SW480 (cell line): ENCODE measurements around the gene CACNA1H.
"Not testable (repeated sequence)": the region's sequence is repeated elsewhere in the genome, so short reads cannot be mapped to it uniquely, and the experiment has no call there.

Experiments used
- DNase-seq: peaks from one replicate; pipeline ENCODE4 v3.0.0-alpha.2; 2016; ENCODE audit warnings: low spot score

CACNA1H gene

GRCh38 chr16:1255276-1256122, 102.6 kb downstream of the CACNA1H start, which contains the start of gene TPSD1:
TSS of gene TPSD1 (plus strand) at chr16:1256069. CDS start at chr16:1256281, 212 bp downstream.
- not testable (repeated sequence) for DNase-seq

GRCh38 chr16:1256296-1256873, 103.5 kb downstream of the CACNA1H start:
- DNase-seq, result not testable (repeated sequence)

GRCh38 chr16:1256874-1257322, 104.0 kb downstream of the CACNA1H start:
- no peak for DNase-seq

GRCh38 chr16:1257561-1258224, 104.8 kb downstream of the CACNA1H start:
- DNase-seq, result no peak

GRCh38 chr16:1258225-1258600, 105.3 kb downstream of the CACNA1H start:
- DNase-seq, result no peak

- DNase-seq, result no peak
Observed at GRCh38 chr16:1258906-1259759, 106.2 kb downstream of the CACNA1H start.

GRCh38 chr16:1259760-1260068, 106.8 kb downstream of the CACNA1H start:
- no peak for DNase-seq

- no peak for DNase-seq
Observed at GRCh38 chr16:1260101-1260680, 107.3 kb downstream of the CACNA1H start.

- DNase-seq, result no peak
Observed at GRCh38 chr16:1261131-1261892, 108.4 kb downstream of the CACNA1H start.

- no peak for DNase-seq
Observed at GRCh38 chr16:1262210-1262845, 109.4 kb downstream of the CACNA1H start.

GRCh38 chr16:1262846-1263221, 109.9 kb downstream of the CACNA1H start:
- DNase-seq, result no peak

- DNase-seq, result no peak
Observed at GRCh38 chr16:1263591-1264344, 110.9 kb downstream of the CACNA1H start.

GRCh38 chr16:1264345-1265089, 111.6 kb downstream of the CACNA1H start:
- DNase-seq, result no peak

- DNase-seq, result no peak
Observed at GRCh38 chr16:1265090-1265630, 112.3 kb downstream of the CACNA1H start.

- no peak for DNase-seq
Observed at GRCh38 chr16:1265826-1266225, 112.9 kb downstream of the CACNA1H start.

- not testable (repeated sequence) for DNase-seq
Observed at GRCh38 chr16:1269418-1269817, 116.5 kb downstream of the CACNA1H start.

GRCh38 chr16:1271380-1271723, 118.4 kb downstream of the CACNA1H start:
- DNase-seq, result no peak
